Testis (tissue), 2 donors: ENCODE measurements around the gene ZFYVE27.

Experiments used
- CTCF ChIP-seq, 3 experiments: fragments of 450-650 bp in 2 of 3; fragments of 200-600 bp in 1 of 3; sonication (generic) in 1 of 3; IDR thresholded peaks; one replicate each; pipeline ENCODE4 v1.5.1; 2016 to 2019; ENCODE audit warnings: antibody characterized with exemption in 3 of 3, mild to moderate bottlenecking in 2 of 3, moderate library complexity in 1 of 3
- POLR2A ChIP-seq: fragments of 450-650 bp; IDR thresholded peaks from one replicate; pipeline ENCODE4 v1.6.1; 2017; ENCODE audit warnings: antibody characterized with exemption, mild to moderate bottlenecking, moderate library complexity

GRCh38 chr10:97773096-97773495, 36.2 kb downstream of the ZFYVE27 start:
- TF ChIP-seq POLR2A (no peak), CTCF (IDR thresholded peaks at IDR 0.05) (no peak)
